GM21390 (cell line): ENCODE data around the gene TMEM151B.

Experiments
- ATAC-seq: cut with Tn5 transposase; IDR thresholded peaks from one replicate; pipeline ENCODE4 v1.9.1; 2021; ENCODE audit not compliant: unreplicated experiment

Gene TMEM151B

DNA sequence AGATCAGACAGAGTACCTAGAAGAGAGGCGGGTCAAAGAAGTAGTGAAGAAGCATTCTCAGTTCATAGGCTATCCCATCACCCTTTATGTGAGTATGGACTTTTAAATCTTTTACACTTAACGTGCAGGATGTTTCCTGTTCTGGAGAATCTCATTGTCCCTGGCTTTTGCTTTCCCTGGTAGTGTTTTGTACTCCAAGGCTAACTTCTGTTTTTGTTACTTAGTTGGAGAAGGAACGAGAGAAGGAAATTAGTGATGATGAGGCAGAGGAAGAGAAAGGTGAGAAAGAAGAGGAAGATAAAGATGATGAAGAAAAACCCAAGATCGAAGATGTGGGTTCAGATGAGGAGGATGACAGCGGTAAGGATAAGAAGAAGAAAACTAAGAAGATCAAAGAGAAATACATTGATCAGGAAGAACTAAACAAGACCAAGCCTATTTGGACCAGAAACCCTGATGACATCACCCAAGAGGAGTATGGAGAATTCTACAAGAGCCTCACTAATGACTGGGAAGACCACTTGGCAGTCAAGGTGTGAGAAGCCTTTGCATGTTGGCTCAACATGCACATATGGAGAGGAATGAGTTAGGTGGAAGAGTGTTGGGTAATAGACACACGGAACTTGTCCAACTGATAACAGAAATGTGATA, 20.1 kb upstream of the TMEM151B start:
- no peak for ATAC-seq

GRCh38 chr6:44250718-44251123, 19.5 kb upstream of the TMEM151B start:
- no peak for ATAC-seq

DNA sequence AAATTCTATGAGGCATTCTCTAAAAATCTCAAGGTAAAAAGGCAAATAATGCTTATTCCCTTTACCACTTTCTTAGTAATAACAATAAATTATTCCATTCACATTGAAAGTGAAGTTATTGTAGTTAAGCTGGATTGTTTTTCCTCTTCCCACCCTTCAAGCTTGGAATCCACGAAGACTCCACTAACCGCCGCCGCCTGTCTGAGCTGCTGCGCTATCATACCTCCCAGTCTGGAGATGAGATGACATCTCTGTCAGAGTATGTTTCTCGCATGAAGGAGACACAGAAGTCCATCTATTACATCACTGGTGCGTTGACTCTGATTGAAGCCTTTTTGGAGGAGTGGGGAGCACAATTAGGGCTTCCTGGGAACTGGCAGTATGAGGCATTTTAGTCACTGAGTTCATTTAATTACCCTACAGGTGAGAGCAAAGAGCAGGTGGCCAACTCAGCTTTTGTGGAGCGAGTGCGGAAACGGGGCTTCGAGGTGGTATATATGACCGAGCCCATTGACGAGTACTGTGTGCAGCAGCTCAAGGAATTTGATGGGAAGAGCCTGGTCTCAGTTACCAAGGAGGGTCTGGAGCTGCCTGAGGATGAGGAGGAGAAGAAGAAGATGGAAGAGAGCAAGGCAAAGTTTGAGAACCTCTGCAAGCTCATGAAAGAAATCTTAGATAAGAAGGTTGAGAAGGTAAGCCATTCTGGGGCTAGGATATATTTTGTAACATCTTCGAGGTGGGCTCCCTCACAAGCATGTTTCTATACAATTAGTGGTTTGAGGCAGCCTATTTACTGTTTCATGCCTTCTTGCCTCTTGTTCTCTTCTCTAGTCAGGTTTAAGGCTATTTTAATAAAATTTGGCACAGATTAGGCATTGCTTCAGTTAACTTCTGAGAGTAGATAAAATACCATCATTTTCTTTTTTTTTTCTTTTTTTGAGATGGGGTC, 18.4 kb upstream of the TMEM151B start:
- no peak for ATAC-seq

GRCh38 chr6:44253307-44254101, 16.7 kb upstream of the TMEM151B start:
- ATAC-seq, result no peak

GRCh38 chr6:44254191-44255104, 15.8 kb upstream of the TMEM151B start:
- no peak for ATAC-seq

GRCh38 chr6:44255105-44255808, 15.0 kb upstream of the TMEM151B start:
- no peak for ATAC-seq

GRCh38 chr6:44255871-44256774, 14.1 kb upstream of the TMEM151B start:
- no peak for ATAC-seq

GRCh38 chr6:44256775-44257024, 13.6 kb upstream of the TMEM151B start:
- no peak for ATAC-seq

DNA sequence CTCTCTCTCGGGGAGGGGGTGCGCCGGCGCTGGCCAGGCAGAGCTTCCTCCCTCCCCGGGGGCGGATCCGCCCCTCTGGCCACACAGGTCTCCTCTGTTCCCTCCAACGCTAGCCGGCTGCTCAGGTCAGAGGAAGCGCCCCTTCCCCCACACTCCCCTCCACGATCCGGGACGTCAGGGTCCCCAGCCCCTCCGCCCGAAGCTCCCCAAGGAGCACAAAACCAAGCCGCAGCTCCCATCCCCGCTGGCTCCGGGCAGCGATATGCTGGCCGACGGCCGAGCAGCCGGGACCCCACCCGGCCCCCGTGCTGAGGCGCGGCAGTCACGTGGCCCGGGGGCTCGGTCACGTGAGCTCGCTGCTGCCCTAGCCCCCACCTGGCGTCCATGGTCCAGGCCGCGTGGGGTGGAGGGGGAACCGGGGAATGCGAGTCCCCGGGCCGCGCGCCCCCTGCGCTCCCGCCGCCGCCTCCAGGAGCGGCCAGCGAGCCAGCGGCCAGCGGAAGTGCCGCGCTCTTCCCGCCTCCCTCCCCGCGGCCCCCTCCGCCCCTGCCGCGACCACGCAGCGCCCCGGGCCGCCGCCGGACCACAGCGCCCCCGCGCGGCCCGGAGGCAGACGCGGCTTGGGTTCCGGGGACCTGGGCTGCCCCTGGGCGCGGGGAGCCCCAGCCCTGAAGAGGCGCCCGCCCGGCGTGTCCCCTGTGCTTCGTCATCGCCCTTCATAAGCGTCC, 13.1 kb upstream of the TMEM151B start, which contains the start of gene SLC35B2:
Gene SLC35B2 (minus strand): TSS at position 504 of the 728 bp plus-strand sequence. CDS start 118 bp downstream, at position 386.
- ATAC-seq, result peak; percentile 47

DNA sequence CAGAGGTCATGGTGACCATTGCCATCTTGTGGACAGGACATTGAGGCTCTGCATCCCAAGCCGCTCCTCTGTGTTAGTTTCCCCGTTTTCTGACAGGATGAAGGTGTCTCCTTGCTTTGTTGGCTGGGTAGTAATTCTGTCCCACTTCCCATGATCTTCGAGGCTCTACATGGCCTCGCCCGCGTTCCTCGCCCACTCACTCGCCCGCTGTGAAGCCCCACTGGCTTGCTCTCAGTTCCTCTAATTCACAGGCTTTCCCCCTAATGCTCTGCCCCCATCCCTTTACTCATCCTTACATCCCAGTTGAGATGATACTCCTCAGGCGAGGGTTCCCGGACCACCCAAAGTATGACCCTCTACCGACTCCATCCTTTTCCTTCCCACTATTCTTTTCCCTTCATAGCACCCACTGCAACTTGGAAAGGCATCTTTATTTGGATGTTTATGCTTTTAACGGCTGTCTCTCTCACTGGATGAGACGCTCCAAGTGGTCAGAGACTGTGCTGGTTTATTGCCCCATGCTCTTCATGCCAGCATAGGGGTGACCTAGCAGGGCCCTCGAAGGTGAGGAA, 12.4 kb upstream of the TMEM151B start:
- ATAC-seq, result peak; percentile 4

- ATAC-seq, result no peak
These were observed 11.9 kb upstream of the TMEM151B start for GRCh38 chr6:44258325-44258863.

- no peak for ATAC-seq
These were observed 11.3 kb upstream of the TMEM151B start for GRCh38 chr6:44258921-44259320.

DNA sequence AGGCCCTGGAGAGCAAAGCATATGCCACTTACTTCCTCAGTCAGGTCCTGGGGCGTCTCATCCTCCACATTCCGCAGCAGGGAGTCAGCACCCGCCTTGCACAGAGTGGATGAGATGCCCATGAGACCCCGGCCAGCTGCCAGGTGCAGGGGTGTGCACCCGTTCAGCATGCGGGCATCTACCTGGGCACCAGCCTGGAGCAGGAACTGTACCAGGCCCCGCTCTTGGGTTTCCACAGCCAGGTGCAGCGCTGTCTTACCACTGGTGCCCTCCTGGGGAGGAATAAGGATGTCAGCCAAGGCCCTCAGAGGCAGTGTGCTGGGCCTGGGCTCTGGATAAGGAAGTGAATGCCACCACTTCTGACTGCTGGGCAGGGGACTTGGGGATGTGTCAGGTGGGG, 10.2 kb upstream of the TMEM151B start:
- no peak for ATAC-seq

DNA sequence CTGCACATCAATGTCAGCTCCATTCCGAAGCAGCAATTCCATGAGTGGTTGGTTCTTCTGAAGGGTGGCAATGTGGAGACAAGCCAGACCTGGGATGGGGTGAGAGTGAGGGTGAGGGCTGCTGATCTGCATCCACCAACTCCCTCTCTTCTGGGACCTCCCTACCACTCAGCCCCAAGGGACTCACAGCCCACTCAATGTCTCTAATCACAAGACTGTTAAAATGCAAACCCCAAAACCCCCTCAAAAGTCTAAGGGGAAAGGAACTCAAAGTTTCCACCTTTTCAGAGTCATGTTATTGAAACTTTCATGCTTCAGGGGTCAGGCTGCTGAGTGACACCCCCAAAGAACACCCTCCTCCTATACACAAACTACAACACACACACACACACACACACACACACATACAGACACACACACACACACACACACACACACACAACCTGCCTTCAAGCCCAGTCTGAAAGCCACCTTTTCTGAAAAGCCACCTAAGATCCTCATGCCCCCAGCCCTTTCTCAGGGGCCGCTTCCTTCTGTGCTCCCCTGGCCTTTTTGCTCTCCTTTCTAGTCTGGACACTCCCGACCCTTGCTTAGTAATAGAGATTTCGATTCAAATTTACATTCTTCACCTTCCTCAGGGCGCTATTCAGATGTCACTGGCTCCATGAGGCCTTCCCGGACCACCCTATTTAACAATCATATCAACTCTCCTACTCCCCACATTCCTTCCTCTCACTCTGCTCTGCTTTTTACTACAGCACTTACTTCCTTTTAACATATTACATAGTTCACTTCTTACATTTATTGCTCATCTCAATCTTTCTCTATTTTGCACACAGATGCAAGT, 9.6 kb upstream of the TMEM151B start:
- ATAC-seq, result no peak

- no peak for ATAC-seq
These were observed 8.7 kb upstream of the TMEM151B start for GRCh38 chr6:44261581-44261980.

DNA sequence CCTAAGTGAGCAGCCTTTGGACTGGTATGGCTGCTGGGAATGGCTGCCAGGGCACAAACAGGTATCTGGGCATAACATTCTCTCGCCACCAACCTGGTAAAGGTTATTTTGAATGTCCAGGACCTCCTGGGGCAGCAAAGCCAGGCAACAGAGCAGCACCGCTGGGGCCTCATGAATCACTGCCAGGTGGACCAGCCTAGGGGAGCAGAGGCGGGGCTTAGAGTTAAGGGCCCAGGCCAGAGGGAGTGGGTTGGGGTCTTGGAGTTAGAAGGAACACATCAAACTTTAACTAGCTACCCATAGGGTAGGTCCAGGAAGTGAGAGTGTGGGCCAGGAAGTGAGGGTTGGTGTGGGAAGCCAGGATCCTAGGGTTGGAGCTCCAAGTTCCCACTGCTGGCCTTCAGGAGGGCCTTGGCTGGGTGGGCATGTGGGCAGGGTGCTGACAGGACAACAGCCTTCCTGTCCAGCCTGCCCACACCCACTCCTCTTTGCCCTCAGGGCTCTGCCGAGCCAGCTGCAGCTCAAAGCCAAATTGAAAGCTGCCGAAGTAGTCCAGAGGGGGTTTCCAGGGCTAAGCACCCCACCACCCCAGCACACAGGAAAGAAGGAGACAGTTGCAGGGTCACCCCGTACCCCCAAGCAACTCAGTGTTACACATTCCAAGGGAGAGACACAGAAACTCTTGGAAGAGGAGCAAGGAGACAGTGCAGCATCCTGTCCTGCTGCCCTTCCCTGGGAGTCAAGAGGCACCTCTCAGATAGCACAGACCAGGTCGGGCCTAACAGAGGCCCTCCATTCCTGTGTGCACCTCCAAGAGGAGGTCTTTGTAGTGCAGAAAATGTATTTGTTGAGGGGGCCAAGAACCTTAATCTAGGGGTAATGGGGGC, 7.5 kb upstream of the TMEM151B start:
- no peak for ATAC-seq
